ENCODE data around the gene LRRC8D. TPM values are rescaled to one million over a fixed set of nuclear protein-coding genes. Genes with fewer than 3 reads are reported as not detected.

The LRRC8D gene
- total and polyA plus RNA-seq, 4 donors = 7.1 to 17.4 (median 14.4) TPM

GRCh38 chr1:89953131-89953626 is 132.3 kb downstream of the LRRC8D start:
- H3K4me3 ChIP-seq (ENCODE audit: low read depth in 1 of 3, low read length in 3 of 3) = no peak overlapping the region
- peak; percentile 48 for DNase-seq (ENCODE audit: low spot score)
- no peaks in the 10 kb centered on the region for H3K27me3 ChIP-seq (ENCODE audit: control insufficient read depth in 4 of 4, insufficient read depth in 4 of 4, low read length in 3 of 4)
- WGBS = 36% methylated on average over 1 of the region's 1 CpG
- TF ChIP-seq CTCF (IDR thresholded peaks at IDR 0.05; ENCODE audit: low read depth, low read length, missing input control) (peak; percentile 34), RXRA (IDR thresholded peaks at IDR 0.05) (no peak), GABPA (IDR thresholded peaks at IDR 0.05 in 1 of 2, conservative IDR thresholded peaks at IDR 0.05 in 1 of 2) (no peak), RAD21 (IDR thresholded peaks at IDR 0.05) (peak; percentile 83 to 85), MAX (IDR thresholded peaks at IDR 0.05) (no peak), ZBTB33 (IDR thresholded peaks at IDR 0.05) (no peak), TAF1 (conservative IDR thresholded peaks at IDR 0.05) (no peak), FOXA1 (IDR thresholded peaks at IDR 0.05) (no peak)
- H3K4me1 ChIP-seq (ENCODE audit: control insufficient read depth in 4 of 4, insufficient read depth in 4 of 4, low read length in 3 of 4) = peaks cover 4 to 16% (median 11%) of the 10 kb centered on the region in 4 donors
- no peaks in the 10 kb centered on the region for H3K36me3 ChIP-seq (ENCODE audit: control insufficient read depth in 4 of 4, insufficient read depth in 3 of 4, low read depth in 1 of 4, low read length in 3 of 4)
- H3K27ac ChIP-seq (ENCODE audit: low read depth in 1 of 2, low read length in 2 of 2) = no peak overlapping the region
- H3K9ac ChIP-seq (ENCODE audit: low read depth in 1 of 2, low read length in 2 of 2) = no peak overlapping the region
- H3K9me3 ChIP-seq (ENCODE audit: control insufficient read depth in 4 of 4, low read length in 3 of 4) = no peaks in the 10 kb centered on the region

GRCh38 chr1:89953929-89954328 is 133.1 kb downstream of the LRRC8D start:
- Histone ChIP-seq H3K4me1 (ENCODE audit: control insufficient read depth in 4 of 4, insufficient read depth in 4 of 4, low read length in 3 of 4) (peaks cover 3 to 16% (median 11%) of the 10 kb centered on the region in 4 donors), H3K36me3 (ENCODE audit: control insufficient read depth in 4 of 4, insufficient read depth in 3 of 4, low read depth in 1 of 4, low read length in 3 of 4) (no peaks in the 10 kb centered on the region), H3K27ac (ENCODE audit: low read depth in 1 of 2, low read length in 2 of 2) (no peak overlapping the region), H3K9me3 (ENCODE audit: control insufficient read depth in 4 of 4, low read length in 3 of 4) (no peaks in the 10 kb centered on the region), H3K4me3 (ENCODE audit: low read depth in 1 of 3, low read length in 3 of 3) (no peak overlapping the region), H3K27me3 (ENCODE audit: control insufficient read depth in 4 of 4, insufficient read depth in 4 of 4, low read length in 3 of 4) (no peaks in the 10 kb centered on the region), H3K9ac (ENCODE audit: low read depth in 1 of 2, low read length in 2 of 2) (no peak overlapping the region)
- 98% methylated on average over 1 of the region's 1 CpG for WGBS
- no peak for TF ChIP-seq GABPA (IDR thresholded peaks at IDR 0.05 in 1 of 2, conservative IDR thresholded peaks at IDR 0.05 in 1 of 2)
- TF ChIP-seq ZBTB33 (IDR thresholded peaks at IDR 0.05) = no peak
- TF ChIP-seq CTCF (IDR thresholded peaks at IDR 0.05; ENCODE audit: low read depth, low read length, missing input control) = no peak
- TF ChIP-seq JUND (IDR thresholded peaks at IDR 0.05) = no peak
- no peak for TF ChIP-seq HNF4G (IDR thresholded peaks at IDR 0.05)
- no peak for TF ChIP-seq RAD21 (IDR thresholded peaks at IDR 0.05)
- TF ChIP-seq TAF1 (conservative IDR thresholded peaks at IDR 0.05) = no peak
- no peak for TF ChIP-seq SP1 (IDR thresholded peaks at IDR 0.05)
- no peak for TF ChIP-seq HNF4A (conservative IDR thresholded peaks at IDR 0.05)
- TF ChIP-seq NR2F2 (IDR thresholded peaks at IDR 0.05) = no peak
- no peak for TF ChIP-seq FOXA1 (IDR thresholded peaks at IDR 0.05)
- TF ChIP-seq EGR1 (IDR thresholded peaks at IDR 0.05; ENCODE audit: low read depth in 2 of 2) = no peak
- TF ChIP-seq MAX (IDR thresholded peaks at IDR 0.05) = no peak
- TF ChIP-seq YY1 (IDR thresholded peaks at IDR 0.05) = no peak
- no peak for TF ChIP-seq FOXA2 (IDR thresholded peaks at IDR 0.05)
- DNase-seq (ENCODE audit: low spot score) = no peak

Data from liver (tissue), 9 donors.